Activated CD4-positive, alpha-beta T cell treated with anti-CD3 and anti-CD28 coated beads, Interleukin-2, amount 50 U/mL, for 16 hours (primary cell): Measurements from ENCODE around the gene GOT2.
"Not testable (repeated sequence)": the region's sequence is repeated elsewhere in the genome, so short reads cannot be mapped to it uniquely, and the experiment has no call there.

ENCODE experiments used
- DNase-seq: peaks from one replicate; pipeline ENCODE4 v3.0.0-alpha.2; 2020

GOT2 gene

DNA sequence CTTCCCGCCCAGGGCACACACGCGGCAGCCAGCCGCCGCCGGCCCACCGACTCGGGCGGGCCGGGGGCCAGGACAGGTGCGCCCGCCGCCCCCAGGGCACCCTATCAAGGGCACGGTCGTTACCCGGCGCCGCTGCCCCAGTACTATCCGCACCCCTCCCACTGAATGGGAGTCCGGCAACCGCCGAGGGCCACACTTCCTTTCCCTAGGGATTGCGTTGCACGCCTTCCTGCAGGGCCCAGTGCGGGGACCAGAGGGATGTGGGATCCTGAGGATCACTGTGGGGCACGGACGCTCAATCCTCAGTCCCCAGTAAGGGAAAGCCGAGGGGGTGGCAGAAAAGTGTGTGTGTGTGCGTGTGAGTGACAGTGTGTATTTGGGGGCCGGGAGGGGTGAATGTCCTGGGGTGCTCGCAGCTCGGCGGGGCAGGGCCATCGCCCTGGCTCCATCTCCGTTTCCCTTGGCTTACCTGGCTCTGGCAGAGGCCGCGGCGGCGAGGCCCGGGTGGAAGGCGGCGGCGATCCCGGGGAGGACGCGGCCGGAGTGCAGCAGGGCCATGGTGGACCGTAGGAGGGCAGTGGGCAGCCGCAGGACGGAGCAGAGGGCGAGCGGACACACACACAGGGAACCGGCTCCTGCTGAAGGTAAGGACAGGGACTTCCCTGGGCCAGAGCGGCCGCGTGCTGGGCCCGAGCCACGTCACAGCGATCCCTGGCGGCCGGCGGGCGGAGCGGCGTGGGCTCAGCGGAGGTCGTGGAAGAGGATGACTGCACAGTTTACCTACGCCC is at the start of gene GOT2:
Gene GOT2, minus strand, starts transcription at position 646 of the 788 bp plus-strand sequence. Its CDS starts 88 bp downstream, at position 558.
- peak; percentile 88 for DNase-seq

DNA sequence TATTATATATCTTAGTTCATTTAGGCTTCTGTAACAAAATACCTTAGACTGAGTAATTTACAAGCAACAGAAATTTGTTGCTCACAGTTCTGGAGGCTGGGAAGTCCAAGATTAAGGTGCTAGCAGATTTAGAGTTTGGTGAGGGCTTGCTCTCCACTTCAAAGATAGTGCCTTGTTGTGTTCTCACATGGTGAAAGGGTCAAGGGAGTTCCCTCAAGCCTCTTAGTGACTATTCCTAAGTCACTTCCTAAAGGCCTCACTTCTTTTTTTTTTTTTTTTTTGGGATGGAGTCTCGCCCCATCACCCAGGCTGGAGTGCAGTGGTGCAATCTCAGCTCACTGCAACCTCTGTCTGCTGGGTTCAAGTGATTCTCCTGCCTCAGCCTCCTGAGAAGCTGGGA is 45.2 kb upstream of the GOT2 start:
- DNase-seq: not testable (repeated sequence)

DNA sequence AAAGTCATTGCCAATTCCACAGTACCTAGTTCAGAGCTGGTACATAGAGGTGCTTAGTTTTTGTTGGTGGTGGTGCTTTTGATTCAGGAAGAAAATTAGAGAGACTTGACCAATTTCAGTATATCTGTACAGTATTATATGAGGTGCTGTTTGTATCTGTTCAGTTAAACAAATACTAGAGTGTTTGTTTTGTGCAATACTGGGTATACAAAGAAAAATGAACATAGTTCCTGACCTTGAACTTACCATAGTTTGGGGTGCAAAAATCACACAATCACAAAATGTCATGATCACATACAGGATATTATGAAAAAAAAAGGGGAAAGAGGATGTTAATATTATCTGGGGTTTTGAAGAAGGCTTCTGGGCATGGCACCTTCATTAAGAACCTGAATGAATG is 39.8 kb upstream of the GOT2 start:
- DNase-seq: no peak

GRCh38 chr16:58768145-58768544 is 34.0 kb upstream of the GOT2 start:
- no peak for DNase-seq

- DNase-seq: no peak
Observed at GRCh38 chr16:58767581-58767980, 33.5 kb upstream of the GOT2 start.

- DNase-seq: no peak
Observed at GRCh38 chr16:58756650-58757332, 22.7 kb upstream of the GOT2 start.

GRCh38 chr16:58755989-58756649 is 22.0 kb upstream of the GOT2 start:
- DNase-seq: peak; percentile 83

GRCh38 chr16:58753711-58754134 is 19.6 kb upstream of the GOT2 start:
- DNase-seq: no peak

DNA sequence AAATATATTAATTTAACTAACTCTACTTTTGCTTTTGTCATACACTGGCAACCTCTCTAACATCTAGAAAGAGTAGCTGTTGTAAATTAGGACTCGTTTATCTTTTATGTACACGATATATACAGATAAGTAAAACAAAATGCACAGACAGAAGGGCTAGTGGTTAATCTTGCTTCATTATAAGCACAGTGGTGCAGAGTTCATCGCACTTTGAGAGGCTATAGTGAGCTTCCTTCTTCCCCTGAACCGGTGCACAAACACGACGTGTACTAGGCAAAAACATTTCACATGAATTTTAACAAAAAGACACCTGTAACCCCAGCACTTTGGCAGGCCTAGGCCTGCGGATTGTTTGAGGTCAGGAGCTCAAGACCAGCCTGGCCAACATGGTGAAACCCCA is 10.4 kb upstream of the GOT2 start:
- DNase-seq: no peak

DNA sequence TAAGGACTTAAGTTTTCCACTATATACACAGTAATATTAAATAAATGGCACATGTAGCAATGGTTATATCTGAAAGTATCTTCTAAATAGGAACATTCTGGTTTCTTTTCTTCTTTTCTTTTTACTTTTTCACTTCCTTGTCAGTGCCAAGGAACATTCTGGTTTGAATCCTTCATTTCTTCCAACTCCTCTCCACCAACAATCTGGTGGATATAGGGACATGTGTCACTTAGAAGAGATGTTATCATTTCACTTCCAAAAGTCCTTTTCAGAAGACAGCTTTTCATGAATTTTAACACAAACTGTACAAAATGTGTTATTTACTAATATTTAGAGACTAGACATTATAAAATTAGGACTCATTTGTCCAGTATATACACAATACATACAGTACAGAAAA is 7.9 kb upstream of the GOT2 start:
- no peak for DNase-seq

DNA sequence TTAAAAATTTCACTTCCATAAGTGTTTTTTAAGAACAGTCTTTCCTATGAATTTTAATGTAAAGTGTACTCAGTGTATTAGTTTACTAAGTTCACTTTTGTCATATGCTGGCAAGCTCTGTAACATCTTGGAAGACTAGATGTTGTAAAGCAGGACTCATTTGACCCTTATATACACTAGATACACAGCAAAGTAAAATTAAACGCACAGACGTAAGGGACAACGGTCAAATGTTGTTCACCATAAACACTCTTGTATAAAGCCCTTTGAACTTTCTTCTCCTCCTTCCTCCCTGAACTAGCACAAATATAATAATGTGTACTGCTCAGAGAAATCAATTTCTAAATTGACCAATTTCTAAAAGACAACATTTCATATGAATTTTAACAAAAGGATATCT is 7.0 kb upstream of the GOT2 start:
- no peak for DNase-seq

GRCh38 chr16:58738672-58739296 is 4.7 kb upstream of the GOT2 start:
- no peak for DNase-seq

GRCh38 chr16:58736341-58736740 is 2.2 kb upstream of the GOT2 start:
- not testable (repeated sequence) for DNase-seq

- DNase-seq: no peak
Observed at GRCh38 chr16:58734459-58734787, 307 bp upstream of the GOT2 start.

GRCh38 chr16:58733248-58733670 is 857 bp downstream of the GOT2 start:
- no peak for DNase-seq

- peak; percentile 69 for DNase-seq
Observed at GRCh38 chr16:58732545-58733247, 1.4 kb downstream of the GOT2 start.

- no peak for DNase-seq
Observed at GRCh38 chr16:58730724-58731370, 3.3 kb downstream of the GOT2 start.

- DNase-seq: no peak
Observed at GRCh38 chr16:58727796-58728568, 6.1 kb downstream of the GOT2 start.

DNA sequence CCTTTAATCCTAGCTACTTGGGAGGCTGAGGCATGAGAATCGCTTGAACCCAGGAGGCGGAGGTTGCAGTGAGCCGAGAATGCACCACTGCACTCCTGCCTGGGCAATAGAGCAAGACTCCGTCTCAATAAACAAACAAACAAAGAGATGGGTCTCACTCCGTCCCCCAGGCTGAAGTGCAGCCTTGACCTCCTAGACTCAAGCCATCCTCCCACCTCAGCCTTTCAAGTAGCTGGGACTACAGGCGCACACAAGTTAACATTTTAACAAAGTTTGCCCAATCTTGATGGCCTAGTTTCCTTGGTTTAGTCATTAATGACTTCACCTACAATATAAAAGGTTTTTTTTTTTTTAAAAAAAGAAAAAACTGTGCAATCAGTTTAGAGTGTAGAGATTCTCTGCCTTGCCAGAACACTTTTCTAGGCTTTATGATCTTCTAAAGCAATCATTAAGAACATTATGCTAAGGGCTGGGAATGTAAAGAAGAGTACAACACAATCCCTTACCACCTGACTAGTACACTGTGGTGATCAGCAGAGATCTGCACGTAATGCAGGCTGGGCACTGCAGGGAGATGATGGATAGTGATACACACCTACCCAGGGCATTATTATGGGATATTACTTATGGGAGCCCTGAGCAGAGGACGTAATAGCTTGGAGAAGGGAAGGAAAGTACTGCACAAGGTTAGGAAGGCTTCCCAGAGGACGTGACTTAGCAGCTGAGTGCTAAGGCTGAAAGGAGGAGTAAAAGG is 6.9 kb downstream of the GOT2 start:
- DNase-seq: no peak

DNA sequence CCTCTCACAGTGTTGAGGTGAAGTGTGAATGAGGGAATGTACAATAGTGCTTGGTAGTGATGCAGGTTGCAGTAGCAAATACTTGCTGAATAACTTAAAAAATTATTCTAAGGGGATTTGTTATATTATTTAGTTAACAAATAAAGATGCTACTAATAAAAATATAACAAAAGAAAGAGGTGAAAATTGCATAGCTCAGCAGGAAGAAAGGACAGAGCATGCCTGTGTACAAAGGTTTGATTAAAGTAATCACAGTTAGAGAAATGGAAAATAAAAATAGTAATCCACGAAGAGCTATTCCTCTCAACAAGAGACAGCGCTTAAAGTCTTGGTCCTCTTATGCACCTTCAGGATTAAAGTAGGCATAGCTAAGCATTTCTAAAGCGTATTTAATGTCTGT is 11.0 kb downstream of the GOT2 start:
- DNase-seq: no peak

- no peak for DNase-seq
Observed at GRCh38 chr16:58717994-58718393, 16.1 kb downstream of the GOT2 start.
